HL-60/S4 treated with phorbol 12-myristate 13-acetate at 8.2 ng/mL for 4 days and 3 days (cell line): Measurements from ENCODE around the gene FERMT1.

ENCODE experiments used
- in situ Hi-C: fragments of 300-500 bp; cut with MboI; formaldehyde crosslinking; loops from 2 replicates; pipeline ENCODE4 v1.15.0; 2022; ENCODE audit warnings: low sequenced_read_pairs

The FERMT1 gene, protein sequence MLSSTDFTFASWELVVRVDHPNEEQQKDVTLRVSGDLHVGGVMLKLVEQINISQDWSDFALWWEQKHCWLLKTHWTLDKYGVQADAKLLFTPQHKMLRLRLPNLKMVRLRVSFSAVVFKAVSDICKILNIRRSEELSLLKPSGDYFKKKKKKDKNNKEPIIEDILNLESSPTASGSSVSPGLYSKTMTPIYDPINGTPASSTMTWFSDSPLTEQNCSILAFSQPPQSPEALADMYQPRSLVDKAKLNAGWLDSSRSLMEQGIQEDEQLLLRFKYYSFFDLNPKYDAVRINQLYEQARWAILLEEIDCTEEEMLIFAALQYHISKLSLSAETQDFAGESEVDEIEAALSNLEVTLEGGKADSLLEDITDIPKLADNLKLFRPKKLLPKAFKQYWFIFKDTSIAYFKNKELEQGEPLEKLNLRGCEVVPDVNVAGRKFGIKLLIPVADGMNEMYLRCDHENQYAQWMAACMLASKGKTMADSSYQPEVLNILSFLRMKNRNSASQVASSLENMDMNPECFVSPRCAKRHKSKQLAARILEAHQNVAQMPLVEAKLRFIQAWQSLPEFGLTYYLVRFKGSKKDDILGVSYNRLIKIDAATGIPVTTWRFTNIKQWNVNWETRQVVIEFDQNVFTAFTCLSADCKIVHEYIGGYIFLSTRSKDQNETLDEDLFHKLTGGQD

DNA sequence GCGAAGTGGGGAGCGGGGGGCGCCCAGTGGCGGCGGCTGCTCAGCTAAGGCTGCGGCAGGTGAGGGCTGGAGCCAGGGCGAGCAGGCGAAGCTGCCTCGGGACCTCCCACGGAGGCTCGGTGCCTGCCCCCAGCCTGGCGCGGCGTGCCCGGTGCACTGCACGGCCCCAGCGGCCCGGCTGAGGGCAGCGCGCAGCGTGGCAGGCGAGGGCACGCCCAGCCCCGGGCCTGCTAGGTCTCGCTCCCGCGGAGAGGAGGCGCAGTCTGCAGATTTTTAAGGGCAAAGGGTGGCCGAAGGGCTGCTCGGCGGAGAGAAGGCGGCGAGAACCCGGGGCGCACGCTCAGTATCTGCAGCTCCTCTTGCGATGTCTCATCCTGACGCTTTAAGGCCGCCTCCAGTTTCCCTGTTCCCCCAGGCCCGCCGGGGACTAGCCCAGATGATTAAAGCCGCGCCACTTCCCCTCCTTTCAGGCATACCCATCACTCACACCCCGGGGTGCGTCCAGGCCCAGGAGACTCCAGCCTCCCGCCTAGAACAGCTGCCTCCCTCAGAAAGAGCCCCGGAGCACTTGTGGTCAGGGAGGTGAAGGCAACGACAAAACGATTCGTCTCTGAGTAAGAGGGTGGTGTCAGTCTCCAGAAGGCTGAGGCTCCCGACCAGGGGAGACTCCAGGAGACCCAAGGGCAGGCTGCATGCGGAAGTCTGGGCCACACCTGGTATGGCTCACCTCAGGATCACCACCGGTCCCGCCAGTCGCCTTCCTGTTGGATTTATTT, at the start of gene FERMT1:
FERMT1 (minus strand) TSS at position 158 of the 776 bp plus-strand sequence. CDS start 3,476 bp downstream, outside the sequence.
- in situ Hi-C loops, result no loop called here

- in situ Hi-C loops, result no loop called here
These were observed 46.4 kb upstream of the FERMT1 start for GRCh38 chr20:6169251-6169650.

- in situ Hi-C loops, result no loop called here
These were observed 45.4 kb upstream of the FERMT1 start for GRCh38 chr20:6168204-6168603.

DNA sequence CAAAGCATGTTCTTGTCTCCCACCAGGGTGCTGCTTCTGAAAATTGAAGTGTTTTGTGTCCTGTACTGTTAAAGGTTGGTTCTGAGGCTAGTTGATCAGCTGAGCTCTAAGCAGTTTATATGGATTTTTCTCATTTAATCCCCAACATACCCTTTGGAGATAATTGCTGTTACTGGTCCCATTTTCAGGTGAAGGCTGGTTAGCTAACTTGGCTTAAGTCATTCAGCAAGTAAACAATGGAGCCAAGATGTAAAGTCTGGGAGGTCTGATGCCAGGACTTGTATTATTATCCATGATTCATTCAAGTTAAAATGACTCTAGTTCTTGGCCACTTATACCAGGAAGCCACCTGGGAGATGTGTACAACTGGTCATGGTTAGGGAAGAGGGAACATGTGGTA, 42.5 kb upstream of the FERMT1 start:
- in situ Hi-C loops, result no loop called here

GRCh38 chr20:6164421-6165341, 41.9 kb upstream of the FERMT1 start:
- in situ Hi-C loops, result no loop called here

- in situ Hi-C loops, result no loop called here
These were observed 37.9 kb upstream of the FERMT1 start for GRCh38 chr20:6160736-6161135.

GRCh38 chr20:6157345-6157744, 34.5 kb upstream of the FERMT1 start:
- in situ Hi-C loops, result no loop called here

- in situ Hi-C loops, result no loop called here
These were observed 29.9 kb upstream of the FERMT1 start for GRCh38 chr20:6152777-6153176.

- in situ Hi-C loops, result no loop called here
These were observed 25.2 kb upstream of the FERMT1 start for GRCh38 chr20:6148073-6148472.

DNA sequence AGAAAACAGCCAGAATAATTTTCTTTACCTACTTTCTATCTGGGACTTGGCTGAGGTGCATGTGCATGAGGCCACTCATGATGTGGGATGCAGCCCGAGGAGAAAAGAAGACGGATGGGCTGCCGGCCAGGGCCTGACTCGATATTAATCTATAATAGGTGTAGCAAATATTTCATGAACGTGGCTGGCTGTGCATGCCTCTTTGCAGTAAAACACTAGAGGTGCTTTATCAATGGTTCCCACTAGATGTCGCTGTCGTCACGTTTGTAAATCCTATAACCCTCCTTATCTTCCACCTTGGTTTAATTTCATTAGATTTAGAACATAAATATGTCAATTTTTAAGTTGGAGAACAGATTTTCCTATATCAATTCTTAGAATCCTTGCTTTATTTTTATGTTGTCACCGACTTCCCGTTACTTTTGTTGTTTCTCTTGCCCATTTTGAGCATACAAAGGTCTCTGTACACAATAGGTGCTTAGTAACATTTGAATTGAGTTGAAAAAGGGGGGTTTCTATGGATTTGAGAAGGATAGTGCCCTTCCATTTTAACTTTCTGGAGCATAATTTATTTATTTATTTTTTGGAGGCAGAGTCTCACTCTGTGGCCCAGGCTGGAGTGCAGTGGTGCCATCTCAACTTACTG, 19.6 kb upstream of the FERMT1 start:
- in situ Hi-C loops, result no loop called here

DNA sequence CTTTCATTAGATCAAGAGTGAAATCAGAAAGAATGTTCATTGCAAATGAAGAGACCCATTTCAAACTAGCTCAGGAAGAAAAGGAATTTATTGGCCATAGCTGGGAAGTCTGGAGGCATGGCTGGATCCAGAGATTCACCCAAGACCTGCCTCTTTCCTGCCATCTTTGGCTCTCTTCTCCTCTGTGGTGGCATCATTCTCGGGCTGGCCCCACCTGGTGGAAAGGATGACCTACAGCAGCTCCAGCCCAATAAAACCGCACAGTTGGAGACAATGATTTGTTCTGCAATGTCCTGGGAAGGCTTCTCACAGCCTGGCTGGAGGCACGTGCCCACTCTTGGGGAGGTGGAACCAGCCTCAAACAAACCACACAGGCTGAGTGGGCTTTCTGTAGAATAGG, 18.1 kb upstream of the FERMT1 start:
- in situ Hi-C loops, result no loop called here

- in situ Hi-C loops, result no loop called here
These were observed 12.5 kb upstream of the FERMT1 start for GRCh38 chr20:6135347-6135746.

DNA sequence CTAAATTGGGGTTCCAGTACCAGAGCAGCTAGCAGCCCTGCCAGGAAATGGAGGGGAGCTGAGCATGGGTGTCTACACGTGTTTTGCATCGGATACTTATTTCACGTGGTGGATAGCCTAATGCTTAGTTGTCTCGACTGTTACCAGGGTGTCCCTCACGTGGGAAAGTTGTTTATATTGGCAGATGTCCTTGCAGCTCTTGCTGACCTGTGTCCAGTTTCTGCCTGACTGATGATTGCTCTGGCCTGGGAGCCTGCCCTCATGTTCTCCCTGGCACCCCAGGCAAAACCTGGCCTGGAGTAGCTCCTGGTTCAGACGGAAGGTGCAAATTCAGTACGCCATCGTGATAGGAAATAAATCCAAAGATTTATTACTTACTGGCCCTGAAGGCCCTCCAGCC, 11.8 kb upstream of the FERMT1 start:
- in situ Hi-C loops, result no loop called here

DNA sequence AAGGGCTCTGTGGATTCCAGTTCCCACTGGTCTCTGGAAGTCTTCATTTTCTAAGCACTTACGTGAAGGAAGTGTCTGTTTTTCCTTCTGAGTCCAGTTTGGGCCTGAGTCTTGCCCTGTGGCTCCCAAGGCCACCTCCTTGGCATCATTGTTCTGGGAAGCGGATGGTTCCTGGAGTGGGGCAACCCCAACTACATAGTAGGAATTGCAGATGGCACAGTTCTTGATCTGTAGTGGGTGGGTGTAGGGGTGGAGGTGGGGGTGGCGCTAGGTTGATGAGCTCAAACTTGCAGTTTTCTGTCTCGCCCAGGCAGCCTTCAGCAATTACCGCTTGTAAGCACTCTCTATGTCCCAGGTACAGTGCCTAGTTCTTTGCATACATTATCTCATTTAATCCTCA, 7.2 kb upstream of the FERMT1 start:
- in situ Hi-C loops, result no loop called here

DNA sequence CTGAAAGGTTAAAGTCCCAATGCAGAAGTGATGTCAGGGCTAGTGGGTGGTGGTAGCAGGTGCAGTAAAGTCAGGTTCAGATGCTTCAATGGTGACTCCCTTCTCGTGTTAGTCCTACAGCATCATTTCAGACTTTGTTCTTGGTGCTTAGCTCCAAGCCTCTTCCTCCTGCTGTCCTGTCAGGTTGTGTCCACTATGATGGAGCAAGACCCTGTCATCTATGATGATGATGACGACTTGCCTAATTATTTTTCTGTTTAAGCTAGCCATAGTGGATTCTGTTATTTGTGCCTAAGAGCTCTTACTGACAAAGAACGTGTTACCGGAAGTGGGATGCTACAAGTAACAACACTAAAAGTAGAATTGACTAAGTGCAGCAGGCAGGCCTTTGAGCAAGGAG, 5.0 kb upstream of the FERMT1 start:
- in situ Hi-C loops, result no loop called here

DNA sequence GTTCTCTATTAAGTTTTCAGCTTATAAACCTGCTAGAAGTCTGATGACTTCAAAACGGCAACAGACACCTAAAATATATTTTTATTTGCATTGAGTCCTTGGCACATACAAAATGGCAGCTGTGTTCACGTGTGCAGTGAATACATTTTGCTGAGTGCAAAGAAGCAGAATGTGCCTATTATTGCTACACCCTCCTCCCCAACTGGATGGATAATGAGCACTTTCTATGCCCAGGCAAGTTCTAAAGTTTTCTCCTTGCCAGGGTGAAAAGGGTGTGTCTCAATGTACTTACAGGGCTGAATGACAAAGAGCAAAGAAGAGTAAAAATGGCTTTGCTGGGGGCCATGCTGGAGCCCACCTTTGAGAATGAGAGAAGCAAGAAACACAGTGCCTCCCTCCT, 4.0 kb upstream of the FERMT1 start:
- in situ Hi-C loops, result no loop called here

GRCh38 chr20:6123649-6124014, 802 bp upstream of the FERMT1 start:
- in situ Hi-C loops, result no loop called here

DNA sequence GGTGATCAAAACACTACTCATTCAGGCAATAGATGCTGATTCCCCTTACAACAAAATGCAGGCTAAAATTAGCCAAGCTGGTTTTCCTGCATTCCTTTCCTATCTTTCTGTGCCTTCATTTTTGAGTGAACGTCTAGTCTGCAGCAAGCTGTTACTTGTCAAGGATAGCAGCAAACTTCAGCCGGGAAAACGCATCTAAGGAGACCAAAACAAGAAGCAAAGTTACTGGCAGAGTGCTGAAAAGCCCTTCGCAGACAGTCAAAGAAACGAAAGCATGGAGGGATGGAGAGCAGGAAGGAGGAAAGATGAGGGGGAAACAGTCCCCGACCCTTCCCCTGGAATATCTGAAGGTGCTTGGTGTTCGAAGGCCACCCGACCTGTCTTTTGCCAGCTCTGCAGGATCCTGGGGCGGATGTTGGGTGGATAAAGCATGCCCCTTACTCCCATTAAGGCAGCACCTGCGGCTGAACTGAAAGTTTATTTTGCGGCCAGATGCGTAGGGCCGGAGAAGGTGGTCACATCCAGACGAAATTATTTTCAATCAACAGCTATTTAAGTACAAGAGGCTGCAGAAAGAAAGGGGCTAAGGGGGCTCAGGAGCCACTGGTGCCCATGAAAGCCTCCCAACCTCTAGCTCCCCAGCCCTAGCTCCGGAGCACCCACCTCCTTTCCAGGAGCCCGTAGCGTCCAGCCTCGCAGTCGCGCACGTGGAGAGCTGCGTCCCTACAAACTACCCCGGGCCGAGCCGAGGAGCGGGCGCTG, 538 bp downstream of the FERMT1 start:
- in situ Hi-C loops, result no loop called here

GRCh38 chr20:6121504-6121903, 1.3 kb downstream of the FERMT1 start:
- in situ Hi-C loops, result no loop called here
